Keratinocyte (primary cell): ENCODE results near the gene SCAF1. TPM values are rescaled to one million over a fixed set of nuclear protein-coding genes. Genes with fewer than 3 reads are reported as not detected.

ENCODE experiments used
- DNase-seq: peaks from one replicate; pipeline ENCODE4 v3.0.0-alpha.2; 2011; ENCODE audit warnings: low read depth, missing footprints, low spot score
- FAIRE-seq: peaks from 2 replicates; lab custom pipeline; 2011; peaks lifted over from hg19 to GRCh38; lab: Jason Lieb, UNC
- H2AFZ ChIP-seq: 2 replicates; pipeline ENCODE4 v1.6.0; 2012; ENCODE audit warnings: low read length, control low read depth, inconsistent platforms; ENCODE audit not compliant: control insufficient read depth
- H3K27ac ChIP-seq: 2 replicates; pipeline ENCODE4 v1.5.1; 2011; ENCODE audit warnings: low read length; ENCODE audit not compliant: control insufficient read depth, insufficient read depth
- H3K27me3 ChIP-seq: 3 replicates; pipeline ENCODE4 v1.6.0; 2011; ENCODE audit warnings: low read length; ENCODE audit not compliant: control insufficient read depth, insufficient read depth; ENCODE audit errors: extremely low read depth
- H3K36me3 ChIP-seq, 2 experiments: 2 replicates in 1 of 2; 3 replicates in 1 of 2; pipeline ENCODE4 v1.5.1; 2011; ENCODE audit warnings: low read length in 2 of 2, mild to moderate bottlenecking in 1 of 2; ENCODE audit not compliant: control insufficient read depth in 2 of 2, insufficient read depth in 2 of 2; ENCODE audit errors: extremely low read depth in 1 of 2
- H3K4me1 ChIP-seq: 3 replicates; pipeline ENCODE4 v1.5.1; 2011; ENCODE audit warnings: low read length; ENCODE audit not compliant: control insufficient read depth, insufficient read depth; ENCODE audit errors: extremely low read depth
- H3K4me2 ChIP-seq: 3 replicates; pipeline ENCODE4 v1.6.0; 2011; ENCODE audit warnings: low read depth, low read length; ENCODE audit not compliant: control insufficient read depth, insufficient read depth; ENCODE audit errors: extremely low read depth
- H3K4me3 ChIP-seq, 3 experiments: fragments of 200-600 bp in 1 of 3; sonication (generic) in 1 of 3; 2 replicates in 2 of 3; 3 replicates in 1 of 3; pipeline ENCODE4 v1.5.1; 2011 to 2016; ENCODE audit warnings: low read length in 3 of 3, mild to moderate bottlenecking in 3 of 3, control low read depth in 2 of 3, inconsistent platforms in 1 of 3, low read depth in 1 of 3, mixed read lengths in 1 of 3, mixed run types in 1 of 3, moderate library complexity in 1 of 3; ENCODE audit not compliant: control insufficient read depth in 2 of 3, insufficient read depth in 2 of 3; ENCODE audit errors: extremely low read depth in 1 of 3
- H3K79me2 ChIP-seq: 2 replicates; pipeline ENCODE4 v1.6.0; 2012; ENCODE audit warnings: low read length; ENCODE audit not compliant: control insufficient read depth, insufficient read depth
- H3K9ac ChIP-seq: 3 replicates; pipeline ENCODE4 v1.6.0; 2011; ENCODE audit warnings: low read length; ENCODE audit not compliant: control insufficient read depth, insufficient read depth; ENCODE audit errors: extremely low read depth
- H3K9me1 ChIP-seq: 3 replicates; pipeline ENCODE4 v1.6.0; 2011; ENCODE audit warnings: low read length; ENCODE audit not compliant: control insufficient read depth, insufficient read depth; ENCODE audit errors: extremely low read depth
- H3K9me3 ChIP-seq: 2 replicates; pipeline ENCODE4 v1.5.1; 2012; ENCODE audit warnings: low read depth, low read length; ENCODE audit not compliant: control insufficient read depth
- H4K20me1 ChIP-seq: 3 replicates; pipeline ENCODE4 v1.6.0; 2011; ENCODE audit warnings: low read length; ENCODE audit not compliant: control insufficient read depth, insufficient read depth; ENCODE audit errors: extremely low read depth
- EZH2 ChIP-seq: IDR thresholded peaks from one replicate; pipeline ENCODE4 v1.6.1; 2012; ENCODE audit warnings: inconsistent platforms, mild to moderate bottlenecking, low read length, moderate library complexity
- dilution Hi-C: fragments of 300-500 bp; cut with MboI; formaldehyde crosslinking; loops from one replicate; pipeline ENCODE4 v1.7.0; 2020; ENCODE audit warnings: low sequenced_read_pairs; ENCODE audit not compliant: extremely low pct_ligation_motif_present
- polyA plus RNA-seq, 5 experiments: library from polyadenylated mRNA; depleted of rRNA in 3 of 5; stranded (reverse) in 3 of 5; stranded (forward) in 1 of 5; unstranded in 1 of 5; fragments of >200 nt; gene quantifications; 1 replicate in 1 of 5; 2 replicates in 3 of 5; 3 replicates in 1 of 5; pipeline versions ENCODE4 v1.2.1 to v1.2.3, GENCODE V29; 2011 to 2012; ENCODE audit warnings: missing spikeins in 2 of 5, low read depth in 1 of 5, low replicate concordance in 1 of 5
- TF ChIP-seq, protein P1 (sequence below), 3 experiments: IDR thresholded peaks in 1 of 3; conservative IDR thresholded peaks in 1 of 3; optimal IDR thresholded peaks in 1 of 3; 2 replicates in 2 of 3; 3 replicates in 1 of 3; pipeline versions ENCODE3 to v1.5.1; 2011; ENCODE audit warnings: low read length in 3 of 3, mild to moderate bottlenecking in 3 of 3, moderate library complexity in 2 of 3, control low read depth in 1 of 3, inconsistent platforms in 1 of 3; ENCODE audit not compliant: insufficient read depth in 2 of 3; ENCODE audit errors: extremely low read depth in 1 of 3

Gene SCAF1
- polyA plus RNA-seq, 1 donor (not counting 4 experiments of a cell fraction or from before 2014, with no cell fraction given) = 3.4 TPM

DNA sequence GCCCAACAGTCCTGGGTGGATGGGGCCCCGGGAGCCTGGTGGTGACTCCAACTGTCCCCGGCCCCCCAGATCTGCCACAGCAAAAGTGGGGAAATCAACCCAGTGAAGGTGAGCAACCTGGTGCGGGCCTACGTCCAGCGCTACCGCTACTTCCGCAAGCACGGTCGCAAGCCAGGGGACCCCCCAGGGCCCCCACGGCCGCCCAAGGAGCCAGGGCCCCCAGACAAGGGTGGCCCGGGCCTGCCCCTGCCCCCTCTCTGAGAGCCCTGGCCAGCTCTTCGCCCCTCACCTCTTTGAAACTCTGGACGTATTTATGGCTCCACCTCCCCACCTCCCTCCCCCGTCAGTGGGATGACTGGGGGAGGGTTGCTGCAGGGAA, 16.1 kb downstream of the SCAF1 start:
- H3K79me2 ChIP-seq = peaks cover 17% of the 10 kb centered on the region
- DNase-seq (no peak), FAIRE-seq (no peak)
- no peak overlapping the region for H3K27ac ChIP-seq
- no peaks in the 10 kb centered on the region for H3K9me1 ChIP-seq
- H4K20me1 ChIP-seq = peaks cover 4% of the 10 kb centered on the region
- H3K4me3 ChIP-seq = no peak overlapping the region
- no peak overlapping the region for H3K9ac ChIP-seq
- peaks cover 1% of the 10 kb centered on the region for H3K4me1 ChIP-seq
- H3K27me3 ChIP-seq = no peaks in the 10 kb centered on the region
- no peak overlapping the region for H2AFZ ChIP-seq
- TF ChIP-seq, protein P1, sequence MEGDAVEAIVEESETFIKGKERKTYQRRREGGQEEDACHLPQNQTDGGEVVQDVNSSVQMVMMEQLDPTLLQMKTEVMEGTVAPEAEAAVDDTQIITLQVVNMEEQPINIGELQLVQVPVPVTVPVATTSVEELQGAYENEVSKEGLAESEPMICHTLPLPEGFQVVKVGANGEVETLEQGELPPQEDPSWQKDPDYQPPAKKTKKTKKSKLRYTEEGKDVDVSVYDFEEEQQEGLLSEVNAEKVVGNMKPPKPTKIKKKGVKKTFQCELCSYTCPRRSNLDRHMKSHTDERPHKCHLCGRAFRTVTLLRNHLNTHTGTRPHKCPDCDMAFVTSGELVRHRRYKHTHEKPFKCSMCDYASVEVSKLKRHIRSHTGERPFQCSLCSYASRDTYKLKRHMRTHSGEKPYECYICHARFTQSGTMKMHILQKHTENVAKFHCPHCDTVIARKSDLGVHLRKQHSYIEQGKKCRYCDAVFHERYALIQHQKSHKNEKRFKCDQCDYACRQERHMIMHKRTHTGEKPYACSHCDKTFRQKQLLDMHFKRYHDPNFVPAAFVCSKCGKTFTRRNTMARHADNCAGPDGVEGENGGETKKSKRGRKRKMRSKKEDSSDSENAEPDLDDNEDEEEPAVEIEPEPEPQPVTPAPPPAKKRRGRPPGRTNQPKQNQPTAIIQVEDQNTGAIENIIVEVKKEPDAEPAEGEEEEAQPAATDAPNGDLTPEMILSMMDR (optimal IDR thresholded peaks at IDR 0.05 in 1 of 3, IDR thresholded peaks at IDR 0.05 in 1 of 3, conservative IDR thresholded peaks at IDR 0.05 in 1 of 3; ENCODE audit: extremely low read depth in 1 of 3, insufficient read depth in 2 of 3, low read length in 3 of 3) = no peak
- TF ChIP-seq EZH2 = no peak
- peaks cover 53 to 55% of the 10 kb centered on the region in 2 experiments for H3K36me3 ChIP-seq
- dilution Hi-C loops = no loop called here
- no peak overlapping the region for H3K4me2 ChIP-seq
- H3K9me3 ChIP-seq = no peaks in the 10 kb centered on the region

DNA sequence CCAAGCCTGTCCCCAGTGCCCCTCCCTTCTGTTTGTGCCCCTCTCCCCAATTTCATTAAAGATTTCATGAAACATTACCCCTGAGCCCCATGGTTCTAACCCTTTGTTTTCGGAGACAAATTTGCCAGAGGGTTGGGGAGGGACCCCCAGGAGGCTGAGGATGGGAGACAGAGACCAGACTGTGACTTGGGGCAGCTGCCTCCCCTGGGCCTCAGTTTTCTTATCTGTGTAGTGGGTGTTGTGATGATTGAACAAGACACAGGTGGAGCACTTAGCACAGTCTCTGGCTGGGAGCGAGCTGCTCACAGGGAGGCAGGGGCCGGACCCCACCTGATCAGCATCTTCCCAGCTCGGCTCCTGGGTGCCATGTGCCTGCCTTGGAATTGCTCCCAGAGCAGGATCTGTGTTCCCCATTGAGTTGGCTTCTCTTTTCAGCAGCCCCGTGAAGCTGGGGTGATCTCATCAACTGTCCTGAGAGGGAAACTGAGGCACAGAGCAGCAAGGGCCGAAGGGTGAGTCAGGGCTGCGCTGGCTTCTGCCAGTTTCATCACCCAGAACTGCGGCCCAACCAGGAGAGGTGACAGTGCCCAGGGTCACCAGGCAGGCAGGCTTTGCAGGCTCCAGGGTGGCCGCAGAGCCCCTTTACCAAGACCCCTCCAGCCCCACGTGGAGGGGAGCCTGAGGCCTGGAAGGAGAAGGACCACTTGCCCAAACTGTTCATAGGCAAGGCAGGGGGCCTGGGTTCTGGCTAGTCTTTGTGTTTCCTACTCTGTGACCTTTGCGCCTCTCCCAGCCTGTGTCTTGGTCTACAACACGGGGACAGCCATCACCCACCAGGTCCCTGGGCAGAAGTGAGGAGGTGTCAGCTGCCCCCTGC, 16.8 kb downstream of the SCAF1 start:
- Histone ChIP-seq H3K9me1 (no peaks in the 10 kb centered on the region), H3K9ac (no peak overlapping the region), H4K20me1 (peaks cover 9% of the 10 kb centered on the region), H3K4me3 (no peak overlapping the region), H2AFZ (no peak overlapping the region), H3K27ac (no peak overlapping the region), H3K27me3 (no peaks in the 10 kb centered on the region), H3K9me3 (no peaks in the 10 kb centered on the region), H3K4me2 (no peak overlapping the region), H3K79me2 (peaks cover 18% of the 10 kb centered on the region), H3K36me3 (peaks cover 50 to 53% of the 10 kb centered on the region in 2 experiments), H3K4me1 (peaks cover 7% of the 10 kb centered on the region)
- TF ChIP-seq, protein P1 (optimal IDR thresholded peaks at IDR 0.05 in 1 of 3, IDR thresholded peaks at IDR 0.05 in 1 of 3, conservative IDR thresholded peaks at IDR 0.05 in 1 of 3; ENCODE audit: extremely low read depth in 1 of 3, insufficient read depth in 2 of 3, low read length in 3 of 3) = no peak
- TF ChIP-seq EZH2 = no peak
- dilution Hi-C loops = no loop called here
- no peak for FAIRE-seq
- DNase-seq = no peak
